ENCODE data around the gene TRIO.
"Not testable (repeated sequence)": the region's sequence is repeated elsewhere in the genome, so short reads cannot be mapped to it uniquely, and the experiment has no call there.

TRIO gene

DNA sequence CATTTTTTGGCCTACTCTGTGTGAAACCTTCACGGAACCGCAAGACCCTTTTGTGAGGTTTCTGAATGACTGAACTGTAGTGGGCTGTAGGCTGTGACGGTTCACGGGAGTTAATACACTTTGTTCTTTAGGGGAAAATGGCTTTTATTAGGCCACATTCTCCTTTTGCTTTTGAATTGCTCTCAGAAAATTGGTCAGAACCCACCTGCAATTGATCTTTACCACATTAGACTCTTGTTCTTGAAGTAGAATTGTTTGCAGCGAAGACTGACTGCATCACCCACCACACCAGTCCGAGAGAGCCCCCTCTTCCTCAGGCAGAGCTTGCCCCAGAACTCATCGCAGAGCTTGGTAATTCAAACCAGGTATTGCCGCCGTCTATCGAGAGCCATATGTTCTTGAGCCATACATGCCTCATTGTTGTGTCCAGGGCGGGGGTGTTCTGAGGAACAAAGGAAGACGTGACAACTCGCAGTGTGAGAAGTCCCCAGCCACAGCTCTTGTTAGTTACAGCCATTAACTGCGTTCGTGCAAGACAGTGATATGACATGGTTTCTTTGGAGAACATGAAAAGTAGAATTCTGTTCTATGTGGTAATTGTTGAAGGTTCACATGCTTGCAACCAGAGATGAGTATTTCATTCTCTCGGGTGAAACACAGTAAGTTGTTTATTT is 272.0 kb downstream of the TRIO start:
- DNase-seq (ENCODE audit: low read depth): no peak

DNA sequence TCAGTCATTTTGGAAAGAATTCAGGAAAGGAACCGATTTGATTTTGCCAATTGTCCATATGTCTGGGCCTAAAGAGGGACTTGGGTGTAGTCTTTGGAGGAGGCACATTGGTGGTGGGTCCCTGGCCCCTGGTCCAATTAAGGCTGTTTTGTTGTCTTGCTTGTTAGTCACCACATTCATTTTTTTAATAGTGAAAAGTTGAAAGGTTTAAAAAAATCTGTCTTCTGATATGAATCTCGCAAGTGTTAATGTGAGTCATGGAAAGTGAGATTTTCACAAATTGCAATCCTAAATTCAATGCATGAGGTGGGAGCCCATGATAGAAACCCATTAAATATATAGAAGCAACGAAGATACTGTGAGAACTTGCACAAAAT is 272.5 kb downstream of the TRIO start:
- no peak for DNase-seq (ENCODE audit: low read depth)

- DNase-seq (ENCODE audit: low read depth): no peak
Observed at GRCh38 chr5:14416621-14417275, 273.6 kb downstream of the TRIO start.

DNA sequence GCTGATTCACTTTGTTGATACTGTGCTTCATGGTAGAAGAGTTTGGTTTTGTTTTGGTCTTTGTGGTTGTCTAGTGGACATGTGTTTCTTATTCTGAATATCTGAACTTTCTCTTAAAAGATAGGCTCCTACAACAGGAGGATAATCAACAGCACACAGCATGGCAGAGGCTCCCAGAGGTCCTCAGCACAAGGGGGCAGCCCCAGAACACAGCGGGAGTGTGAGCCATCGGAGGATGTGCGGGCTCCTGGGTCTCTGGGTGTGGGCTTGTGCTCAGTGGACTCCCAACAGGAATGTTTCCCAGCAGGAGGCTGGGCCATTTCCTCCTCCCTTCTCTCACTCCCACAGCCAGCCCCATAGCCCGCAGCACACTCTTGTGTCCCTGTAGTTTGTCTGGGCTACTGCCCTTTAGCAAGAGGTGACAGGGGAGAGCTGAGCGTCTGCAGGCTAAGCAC is 274.2 kb downstream of the TRIO start:
- no peak for DNase-seq (ENCODE audit: low read depth)

- no peak for DNase-seq (ENCODE audit: low read depth)
Observed at GRCh38 chr5:14417792-14418765, 274.9 kb downstream of the TRIO start.

- no peak for DNase-seq (ENCODE audit: low read depth)
Observed at GRCh38 chr5:14419686-14420085, 276.5 kb downstream of the TRIO start.

GRCh38 chr5:14420101-14420811 is 277.1 kb downstream of the TRIO start:
- DNase-seq (ENCODE audit: low read depth): peak; percentile 50

GRCh38 chr5:14421851-14422250 is 278.7 kb downstream of the TRIO start:
- DNase-seq (ENCODE audit: low read depth): no peak

- no peak for DNase-seq (ENCODE audit: low read depth)
Observed at GRCh38 chr5:14424011-14424685, 281.0 kb downstream of the TRIO start.

- no peak for DNase-seq (ENCODE audit: low read depth)
Observed at GRCh38 chr5:14425559-14425958, 282.4 kb downstream of the TRIO start.

DNA sequence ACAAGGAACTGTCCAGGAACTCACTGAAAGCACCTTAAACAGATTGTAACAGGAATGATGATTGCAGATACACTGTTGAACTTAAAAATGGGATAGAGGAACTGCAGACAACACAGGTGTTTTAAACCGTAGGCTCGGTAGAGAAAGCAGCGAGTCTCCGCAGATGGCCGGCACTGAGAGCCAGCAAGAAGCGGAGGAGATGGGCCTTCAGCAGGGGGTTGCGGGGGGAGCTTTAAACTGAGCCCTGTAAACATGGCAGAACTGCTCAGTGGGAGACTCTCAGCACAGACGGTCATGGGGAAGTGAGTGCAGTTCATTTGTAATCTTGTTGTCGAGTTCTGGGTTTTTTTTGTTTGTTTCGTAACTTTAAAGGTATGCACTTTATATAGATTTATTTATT is 283.4 kb downstream of the TRIO start:
- no peak for DNase-seq (ENCODE audit: low read depth)

DNA sequence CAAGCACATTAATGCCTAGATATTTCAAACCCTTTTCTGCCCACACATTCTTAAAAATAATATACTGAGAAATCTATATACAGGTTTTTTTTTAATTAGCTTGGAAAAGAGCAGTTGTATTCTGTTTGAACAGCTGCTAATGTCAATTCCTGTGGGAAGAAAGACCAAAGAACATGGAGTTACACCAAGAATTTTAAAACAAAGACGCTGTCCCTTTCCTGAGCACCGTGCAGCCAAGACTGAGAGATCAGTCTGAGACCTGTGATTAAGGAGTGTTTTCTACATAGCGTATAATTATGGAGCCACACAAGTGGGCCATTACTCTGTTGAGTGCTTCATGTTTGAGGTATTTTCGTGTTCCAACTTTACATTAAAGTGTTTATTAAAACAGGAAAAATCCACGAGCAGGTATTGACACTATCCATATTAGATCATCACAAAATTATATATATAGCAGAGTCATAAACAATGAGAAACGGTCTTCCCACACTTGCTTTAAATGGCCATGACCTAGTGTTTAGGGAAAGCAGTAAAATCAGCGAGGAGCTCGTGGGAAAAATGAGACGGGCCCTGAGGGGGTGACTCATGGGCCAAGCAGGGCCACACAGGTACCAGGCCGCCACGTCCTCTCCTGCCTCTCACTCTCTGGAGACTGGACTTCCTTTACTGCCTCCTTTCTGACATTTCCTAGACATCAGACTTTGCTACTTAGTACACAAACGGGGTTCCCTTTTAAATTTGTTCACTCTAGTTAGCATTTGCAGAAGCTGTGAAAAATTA is 285.4 kb downstream of the TRIO start:
- DNase-seq (ENCODE audit: low read depth): no peak

- no peak for DNase-seq (ENCODE audit: low read depth)
Observed at GRCh38 chr5:14429101-14430050, 286.2 kb downstream of the TRIO start.

GRCh38 chr5:14431534-14431933 is 288.4 kb downstream of the TRIO start:
- DNase-seq (ENCODE audit: low read depth): no peak

GRCh38 chr5:14432931-14433589 is 289.9 kb downstream of the TRIO start:
- DNase-seq (ENCODE audit: low read depth): no peak

GRCh38 chr5:14435481-14435880 is 292.3 kb downstream of the TRIO start:
- DNase-seq (ENCODE audit: low read depth): peak; percentile 49

DNA sequence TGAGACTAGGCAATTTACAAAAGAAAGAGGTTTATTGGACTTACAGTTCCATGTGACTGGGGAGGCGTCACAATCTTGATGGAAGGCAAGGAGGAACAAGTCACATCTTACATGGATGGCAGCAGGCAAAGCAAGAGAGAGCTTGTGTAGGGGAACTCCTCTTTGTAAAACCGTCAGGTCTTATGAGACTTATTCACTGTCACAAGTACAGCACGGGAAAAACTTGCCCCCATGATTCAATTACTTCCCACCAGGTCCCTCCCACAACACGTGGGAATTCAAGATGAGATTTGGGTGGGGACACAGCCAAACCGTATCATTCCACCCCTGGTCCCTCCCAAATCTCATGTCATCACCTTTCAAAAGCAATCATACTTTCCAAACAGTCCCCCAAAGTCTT is 293.0 kb downstream of the TRIO start:
- DNase-seq (ENCODE audit: low read depth): not testable (repeated sequence)

GRCh38 chr5:14436801-14437542 is 293.8 kb downstream of the TRIO start:
- DNase-seq (ENCODE audit: low read depth): no peak

Measured in HS-5 (cell line).